ENCODE measurements around the gene KRTAP5-11.
"Not testable (repeated sequence)": the region's sequence is repeated elsewhere in the genome, so short reads cannot be mapped to it uniquely, and the experiment has no call there.

KRTAP5-11 gene

GRCh38 chr11:71582309-71582895 is at the start of gene KRTAP5-11:
Gene KRTAP5-11, minus strand, starts transcription at chr11:71582875. Its CDS starts 38 bp downstream, at chr11:71582837.
- no peak for DNase-seq

- not testable (repeated sequence) for DNase-seq
Observed at GRCh38 chr11:71631551-71631950, 48.9 kb upstream of the KRTAP5-11 start.

GRCh38 chr11:71630071-71630470 is 47.4 kb upstream of the KRTAP5-11 start:
- DNase-seq: not testable (repeated sequence)

GRCh38 chr11:71628943-71629342 is 46.3 kb upstream of the KRTAP5-11 start:
- not testable (repeated sequence) for DNase-seq

GRCh38 chr11:71623226-71623625 is 40.6 kb upstream of the KRTAP5-11 start:
- DNase-seq: not testable (repeated sequence)

- not testable (repeated sequence) for DNase-seq
Observed at GRCh38 chr11:71622561-71622960, 39.9 kb upstream of the KRTAP5-11 start.

- DNase-seq: not testable (repeated sequence)
Observed at GRCh38 chr11:71615003-71615402, 32.3 kb upstream of the KRTAP5-11 start.

- not testable (repeated sequence) for DNase-seq
Observed at GRCh38 chr11:71614366-71614917, 31.8 kb upstream of the KRTAP5-11 start.

GRCh38 chr11:71613931-71614330 is 31.3 kb upstream of the KRTAP5-11 start:
- not testable (repeated sequence) for DNase-seq

GRCh38 chr11:71611218-71611910 is 28.7 kb upstream of the KRTAP5-11 start:
- DNase-seq: not testable (repeated sequence)

GRCh38 chr11:71608272-71608671 is 25.6 kb upstream of the KRTAP5-11 start:
- not testable (repeated sequence) for DNase-seq

GRCh38 chr11:71607520-71608216 is 25.0 kb upstream of the KRTAP5-11 start:
- DNase-seq: not testable (repeated sequence)

GRCh38 chr11:71606853-71607519 is 24.3 kb upstream of the KRTAP5-11 start:
- not testable (repeated sequence) for DNase-seq

- not testable (repeated sequence) for DNase-seq
Observed at GRCh38 chr11:71604798-71605488, 22.3 kb upstream of the KRTAP5-11 start.

- not testable (repeated sequence) for DNase-seq
Observed at GRCh38 chr11:71603221-71603620, 20.5 kb upstream of the KRTAP5-11 start.

GRCh38 chr11:71589546-71589920 is 6.9 kb upstream of the KRTAP5-11 start:
- not testable (repeated sequence) for DNase-seq

GRCh38 chr11:71588822-71589545 is 6.3 kb upstream of the KRTAP5-11 start:
- DNase-seq: not testable (repeated sequence)

- DNase-seq: not testable (repeated sequence)
Observed at GRCh38 chr11:71588314-71588713, 5.6 kb upstream of the KRTAP5-11 start.

GRCh38 chr11:71585673-71586072 is 3.0 kb upstream of the KRTAP5-11 start:
- DNase-seq: not testable (repeated sequence)

GRCh38 chr11:71582969-71583368 is 294 bp upstream of the KRTAP5-11 start:
- not testable (repeated sequence) for DNase-seq

- no peak for DNase-seq
Observed at GRCh38 chr11:71581826-71582225, 849 bp downstream of the KRTAP5-11 start.

Measured in NCI-H1048 (cell line).